HepG2 (cell line): ENCODE results near the gene FAM83C. TPM values are rescaled to one million over a fixed set of nuclear protein-coding genes. Genes with fewer than 3 reads are reported as not detected.

ENCODE experiments used
- AGO2 ChIP-seq: fragments of 200-400 bp; formaldehyde crosslinking; optimal IDR thresholded peaks from 2 replicates; pipeline ENCODE3; 2017; ENCODE audit warnings: mild to moderate bottlenecking, low read depth, low read length, moderate library complexity
- AKNA ChIP-seq: sonication (generic); formaldehyde crosslinking; IDR thresholded peaks from 2 replicates; pipeline ENCODE4 v1.4.0; 2020; ENCODE audit warnings: missing genetic modification reagents, borderline replicate concordance
- CHCHD3 ChIP-seq: sonication (generic); formaldehyde crosslinking; IDR thresholded peaks from 2 replicates; pipeline ENCODE4 v1.8.0; 2022; ENCODE audit warnings: mild to moderate bottlenecking, missing genetic modification reagents, moderate library complexity
- FOXK2 ChIP-seq: fragments of 450-650 bp; IDR thresholded peaks from 2 replicates; pipeline ENCODE4 v1.6.1; 2016
- HOXA5 ChIP-seq: sonication (generic); formaldehyde crosslinking; IDR thresholded peaks from 2 replicates; pipeline ENCODE4 v1.4.0; 2020; ENCODE audit warnings: missing genetic modification reagents
- NFE2 ChIP-seq: sonication (generic); formaldehyde crosslinking; IDR thresholded peaks from 2 replicates; pipeline ENCODE4 v1.4.0; 2020; ENCODE audit warnings: missing genetic modification reagents
- PRMT3 ChIP-seq: sonication (generic); formaldehyde crosslinking; IDR thresholded peaks from 2 replicates; pipeline ENCODE4 v1.8.1; 2022; ENCODE audit warnings: low read depth, mild to moderate bottlenecking, moderate library complexity, missing genetic modification reagents, borderline replicate concordance
- SOX13 ChIP-seq, 3 experiments: fragments of 450-650 bp in 1 of 3; sonication (generic) in 1 of 3; formaldehyde crosslinking in 1 of 3; IDR thresholded peaks in 2 of 3; conservative IDR thresholded peaks in 1 of 3; 2 replicates each; pipeline versions ENCODE4 v1.5.0 to v1.6.1; 2016 to 2020; ENCODE audit warnings: antibody characterized with exemption in 1 of 3, mild to moderate bottlenecking in 1 of 3, missing compliant biosample characterization in 1 of 3, missing genetic modification reagents in 1 of 3, moderate library complexity in 1 of 3
- TP53 ChIP-seq: sonication (generic); formaldehyde crosslinking; conservative IDR thresholded peaks from 2 replicates; pipeline ENCODE4 v1.4.0; 2020; ENCODE audit warnings: missing genetic modification reagents
- UBTF ChIP-seq: sonication (generic); formaldehyde crosslinking; IDR thresholded peaks from 2 replicates; pipeline ENCODE4 v1.4.0; 2020; ENCODE audit warnings: mild to moderate bottlenecking, missing genetic modification reagents
- WIZ ChIP-seq: sonication (generic); formaldehyde crosslinking; IDR thresholded peaks from 2 replicates; pipeline ENCODE4 v1.5.1; 2020; ENCODE audit warnings: mild to moderate bottlenecking, missing genetic modification reagents
- ZBTB21 ChIP-seq: sonication (generic); formaldehyde crosslinking; IDR thresholded peaks from 2 replicates; pipeline ENCODE4 v1.4.0; 2020; ENCODE audit warnings: missing genetic modification reagents
- ZNF24 ChIP-seq: fragments of 450-650 bp; IDR thresholded peaks from 2 replicates; pipeline ENCODE4 v1.6.1; 2017; ENCODE audit warnings: antibody characterized with exemption, mild to moderate bottlenecking
- ZNF383 ChIP-seq: sonication (generic); formaldehyde crosslinking; IDR thresholded peaks from 2 replicates; pipeline ENCODE4 v1.4.0; 2020; ENCODE audit warnings: missing genetic modification reagents, mild to moderate bottlenecking, borderline replicate concordance
- ZNF44 ChIP-seq: sonication (generic); formaldehyde crosslinking; IDR thresholded peaks from 2 replicates; pipeline ENCODE4 v1.5.1; 2020; ENCODE audit warnings: mild to moderate bottlenecking, missing genetic modification reagents
- ZNF557 ChIP-seq: sonication (generic); formaldehyde crosslinking; IDR thresholded peaks from 2 replicates; pipeline ENCODE4 v1.4.0; 2020; ENCODE audit warnings: missing genetic modification reagents
- ZNF567 ChIP-seq: sonication (generic); formaldehyde crosslinking; IDR thresholded peaks from 2 replicates; pipeline ENCODE4 v1.8.1; 2023; ENCODE audit warnings: mild to moderate bottlenecking, missing genetic modification reagents, borderline replicate concordance
- ZNF891 ChIP-seq: sonication (generic); formaldehyde crosslinking; IDR thresholded peaks from 2 replicates; pipeline ENCODE4 v1.5.0; 2020; ENCODE audit warnings: mild to moderate bottlenecking, missing genetic modification reagents
- polyA plus RNA-seq, 8 experiments: library from polyadenylated mRNA; depleted of rRNA in 3 of 8; stranded (reverse) in 7 of 8; unstranded in 1 of 8; fragments of >200 nt; fragmentation: Illumina TruSeq in 4 of 8; extraction: Trizol in 4 of 8; gene quantifications; 2 replicates each; pipeline versions ENCODE4 v1.2.1 to v1.2.3, GENCODE V29; 2011 to 2016; ENCODE audit warnings: low read depth in 4 of 8, missing spikeins in 1 of 8, mixed read lengths in 1 of 8; ENCODE audit not compliant: insufficient read depth in 1 of 8
- total RNA-seq, 5 experiments: library from RNA; depleted of rRNA; stranded (reverse); fragments of >200 nt; fragmentation: Illumina TruSeq; extraction: Trizol; gene quantifications; 2 replicates each; pipeline ENCODE4 v1.2.3, GENCODE V29; 2016; ENCODE audit warnings: low read depth in 1 of 5
- TF ChIP-seq, protein P1 (sequence below): sonication (generic); formaldehyde crosslinking; IDR thresholded peaks from 2 replicates; pipeline ENCODE4 v1.8.0; 2022; ENCODE audit warnings: mild to moderate bottlenecking, missing genetic modification reagents; ENCODE audit not compliant: insufficient replicate concordance

The FAM83C gene
- total and polyA plus RNA-seq, 2 of the 13 experiments (the other 11 are each of a cell fraction or from before 2014, with no cell fraction given) = 0.04 TPM; not detected in 1

DNA sequence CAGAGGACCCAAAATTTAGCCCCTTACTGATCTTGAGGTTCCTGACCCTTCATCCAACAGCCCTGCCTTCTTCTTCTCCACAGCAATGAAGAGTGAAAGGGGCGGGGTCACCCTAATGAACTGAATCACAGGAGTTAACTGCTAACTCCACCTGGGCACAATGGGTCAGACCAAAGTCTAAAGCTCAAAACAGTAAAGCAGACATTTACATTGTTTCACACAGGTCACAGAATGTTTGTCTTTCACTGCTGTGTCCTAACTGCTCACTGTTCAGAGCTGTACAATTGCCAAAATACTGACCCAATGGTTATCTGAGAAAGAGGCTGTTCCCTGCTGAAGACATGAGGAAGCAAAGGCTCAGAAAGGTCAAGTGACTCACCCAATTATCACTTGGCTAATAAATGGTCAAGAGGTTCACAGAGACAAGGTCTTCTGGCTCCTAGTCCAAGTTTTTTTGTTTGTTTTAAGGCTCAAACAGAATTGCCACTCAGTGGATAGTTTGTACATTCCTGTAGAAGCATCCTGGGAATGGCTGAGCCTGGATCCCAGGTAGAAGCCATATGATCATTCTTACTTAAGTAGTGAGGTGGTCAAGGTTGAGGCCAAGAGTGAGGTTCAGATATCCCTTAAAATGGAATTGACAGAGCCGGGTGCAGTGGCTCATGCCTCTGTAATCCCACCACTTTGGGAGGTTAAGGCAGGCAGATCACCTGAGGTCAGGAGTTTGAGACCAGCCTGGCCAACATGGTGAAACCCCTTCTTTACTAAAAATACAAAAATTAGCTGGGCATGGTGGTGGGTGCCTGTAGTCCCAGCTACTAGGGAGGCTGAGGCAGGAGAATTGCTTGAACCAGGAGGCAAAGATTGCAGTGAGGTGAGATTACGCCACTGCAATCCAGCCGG lies 35.1 kb upstream of the FAM83C start (continued):
- no peak for TF ChIP-seq NFE2
- TF ChIP-seq SOX13 (IDR thresholded peaks at IDR 0.05) = peak; percentile 99
- peak; percentile 11 to 100; a peak in 2 of 4 replicates for TF ChIP-seq SOX13 (CRISPR knock-in tag; conservative IDR thresholded peaks at IDR 0.05 in 1 of 2, IDR thresholded peaks at IDR 0.05 in 1 of 2)
- peak; percentile 64; the same call in 1 of the 2 replicates for TF ChIP-seq FOXK2
- no peak for TF ChIP-seq ZNF891 (CRISPR knock-in tag)
- peak; percentile 59 for TF ChIP-seq ZBTB21
- peak; percentile 95; the same call in 1 of the 2 replicates for TF ChIP-seq ZNF557 (CRISPR knock-in tag)
- peak; percentile 14; the same call in 1 of the 2 replicates for TF ChIP-seq ZNF567 (CRISPR knock-in tag)
- TF ChIP-seq, protein P1, sequence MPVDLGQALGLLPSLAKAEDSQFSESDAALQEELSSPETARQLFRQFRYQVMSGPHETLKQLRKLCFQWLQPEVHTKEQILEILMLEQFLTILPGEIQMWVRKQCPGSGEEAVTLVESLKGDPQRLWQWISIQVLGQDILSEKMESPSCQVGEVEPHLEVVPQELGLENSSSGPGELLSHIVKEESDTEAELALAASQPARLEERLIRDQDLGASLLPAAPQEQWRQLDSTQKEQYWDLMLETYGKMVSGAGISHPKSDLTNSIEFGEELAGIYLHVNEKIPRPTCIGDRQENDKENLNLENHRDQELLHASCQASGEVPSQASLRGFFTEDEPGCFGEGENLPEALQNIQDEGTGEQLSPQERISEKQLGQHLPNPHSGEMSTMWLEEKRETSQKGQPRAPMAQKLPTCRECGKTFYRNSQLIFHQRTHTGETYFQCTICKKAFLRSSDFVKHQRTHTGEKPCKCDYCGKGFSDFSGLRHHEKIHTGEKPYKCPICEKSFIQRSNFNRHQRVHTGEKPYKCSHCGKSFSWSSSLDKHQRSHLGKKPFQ (CRISPR knock-in tag) = peak; percentile 53
- no peak for TF ChIP-seq AGO2
- no peak for TF ChIP-seq ZNF383 (CRISPR knock-in tag)
- peak; percentile 81 for TF ChIP-seq PRMT3 (CRISPR knock-in tag)
- TF ChIP-seq ZNF44 = peak; percentile 57; the same call in 1 of the 2 replicates
- TF ChIP-seq ZNF24 = peak; percentile 74
- peak; percentile 56; the same call in 1 of the 2 replicates for TF ChIP-seq UBTF (CRISPR knock-in tag)
- peak; percentile 93; the same call in 1 of the 2 replicates for TF ChIP-seq HOXA5
- no peak for TF ChIP-seq AKNA (CRISPR knock-in tag)
- TF ChIP-seq TP53 (CRISPR knock-in tag) = peak; percentile 94
- TF ChIP-seq CHCHD3 (CRISPR knock-in tag) = no peak
- no peak for TF ChIP-seq WIZ (CRISPR knock-in tag)
